Spleen (tissue), 7 donors: Measurements from ENCODE around the gene KCNJ6.

Experiments
- CTCF ChIP-seq, 11 experiments: fragments of 200-600 bp in 7 of 11; fragments of 450-650 bp in 4 of 11; sonication (generic) in 4 of 11; IDR thresholded peaks in 8 of 11; conservative IDR thresholded peaks in 3 of 11; 1 replicate in 7 of 11; 2 replicates in 4 of 11; pipeline versions ENCODE4 v1.4.0 to v1.8.0; 2016 to 2021; ENCODE audit warnings: antibody characterized with exemption in 11 of 11, inconsistent platforms in 4 of 11, mild to moderate bottlenecking in 1 of 11
- POLR2A ChIP-seq, 3 donors: fragments of 450-650 bp; IDR thresholded peaks; one replicate each; pipeline ENCODE4 v1.5.1; 2017; ENCODE audit warnings: antibody characterized with exemption in 3 of 3, mild to moderate bottlenecking in 1 of 3
- POLR2AphosphoS5 ChIP-seq, 3 donors: sonication (generic); formaldehyde crosslinking; IDR thresholded peaks; one replicate each; pipeline ENCODE4 v1.5.1; 2017; ENCODE audit warnings: antibody characterized with exemption in 3 of 3
- donor health status: DM: no; HTN: no; CAD: no; lungs with moderate emphysema.
- donor health status: DM: no; HTN: no; CAD: no.
- donor health status: DM: no; HTN: no; CAD: no.

- no peak for TF ChIP-seq CTCF (IDR thresholded peaks at IDR 0.05 in 8 of 11, conservative IDR thresholded peaks at IDR 0.05 in 3 of 11)
- no peak for TF ChIP-seq POLR2A (IDR thresholded peaks at IDR 0.05)
- no peak for TF ChIP-seq POLR2AphosphoS5 (IDR thresholded peaks at IDR 0.05)
These were observed 231.7 kb downstream of the KCNJ6 start for GRCh38 chr21:37684547-37684946.
